ENCODE measurements around the gene TCF7L1.

Gene TCF7L1

GRCh38 chr2:85239102-85239501 lies 105.9 kb downstream of the TCF7L1 start:
- DNase-seq (ENCODE audit: low read depth): no peak
- TF ChIP-seq, protein P1, sequence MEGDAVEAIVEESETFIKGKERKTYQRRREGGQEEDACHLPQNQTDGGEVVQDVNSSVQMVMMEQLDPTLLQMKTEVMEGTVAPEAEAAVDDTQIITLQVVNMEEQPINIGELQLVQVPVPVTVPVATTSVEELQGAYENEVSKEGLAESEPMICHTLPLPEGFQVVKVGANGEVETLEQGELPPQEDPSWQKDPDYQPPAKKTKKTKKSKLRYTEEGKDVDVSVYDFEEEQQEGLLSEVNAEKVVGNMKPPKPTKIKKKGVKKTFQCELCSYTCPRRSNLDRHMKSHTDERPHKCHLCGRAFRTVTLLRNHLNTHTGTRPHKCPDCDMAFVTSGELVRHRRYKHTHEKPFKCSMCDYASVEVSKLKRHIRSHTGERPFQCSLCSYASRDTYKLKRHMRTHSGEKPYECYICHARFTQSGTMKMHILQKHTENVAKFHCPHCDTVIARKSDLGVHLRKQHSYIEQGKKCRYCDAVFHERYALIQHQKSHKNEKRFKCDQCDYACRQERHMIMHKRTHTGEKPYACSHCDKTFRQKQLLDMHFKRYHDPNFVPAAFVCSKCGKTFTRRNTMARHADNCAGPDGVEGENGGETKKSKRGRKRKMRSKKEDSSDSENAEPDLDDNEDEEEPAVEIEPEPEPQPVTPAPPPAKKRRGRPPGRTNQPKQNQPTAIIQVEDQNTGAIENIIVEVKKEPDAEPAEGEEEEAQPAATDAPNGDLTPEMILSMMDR (IDR thresholded peaks at IDR 0.05; ENCODE audit: low read depth, low read length, missing control alignments): no peak
- no peak overlapping the region for H3K4me3 ChIP-seq (ENCODE audit: low read depth, low read length)

DNA sequence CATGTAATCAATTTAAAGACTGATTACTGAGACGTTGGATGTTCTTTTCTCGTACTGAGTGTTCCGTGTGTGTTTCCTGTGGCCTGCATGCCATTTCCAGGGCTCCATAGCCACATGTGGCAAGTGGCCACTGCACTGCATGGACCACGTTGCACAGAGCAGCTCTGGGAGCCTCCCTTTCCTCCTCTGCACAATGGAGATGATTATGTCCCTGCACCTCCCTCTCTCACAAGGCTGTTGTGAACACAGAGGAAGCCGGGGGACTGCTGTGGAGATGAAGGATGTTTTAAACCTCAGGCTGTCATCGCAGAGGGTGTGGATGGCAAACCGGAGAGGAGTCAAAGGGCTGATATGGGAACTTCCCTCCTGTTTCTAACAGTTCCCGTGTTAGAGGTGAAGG lies 106.9 kb downstream of the TCF7L1 start:
- H3K4me3 ChIP-seq (ENCODE audit: low read depth, low read length): no peak overlapping the region
- no peak for DNase-seq (ENCODE audit: low read depth)
- TF ChIP-seq, protein P1 (IDR thresholded peaks at IDR 0.05; ENCODE audit: low read depth, low read length, missing control alignments): no peak

DNA sequence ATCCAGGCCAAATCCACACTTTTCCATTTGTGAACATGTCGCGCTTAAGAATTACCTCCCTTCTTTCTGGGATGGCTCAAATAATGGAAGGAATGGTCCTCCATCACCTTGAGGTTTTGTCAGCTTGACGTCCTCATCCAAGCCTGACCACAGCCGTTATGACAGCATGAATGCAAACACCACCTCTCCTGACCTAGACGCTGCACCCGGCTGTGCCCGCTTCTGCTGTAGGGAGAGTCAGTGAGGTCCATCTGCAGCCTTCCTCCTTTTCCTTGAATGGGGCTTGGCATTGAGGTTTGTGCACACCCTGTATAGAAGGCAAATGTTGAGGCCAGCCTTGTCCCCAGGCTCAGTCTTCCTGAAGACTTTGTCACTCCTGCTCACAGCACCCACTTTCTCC lies 109.1 kb downstream of the TCF7L1 start:
- DNase-seq (ENCODE audit: low read depth): no peak
- TF ChIP-seq, protein P1 (IDR thresholded peaks at IDR 0.05; ENCODE audit: low read depth, low read length, missing control alignments): no peak
- no peak overlapping the region for H3K4me3 ChIP-seq (ENCODE audit: low read depth, low read length)

DNA sequence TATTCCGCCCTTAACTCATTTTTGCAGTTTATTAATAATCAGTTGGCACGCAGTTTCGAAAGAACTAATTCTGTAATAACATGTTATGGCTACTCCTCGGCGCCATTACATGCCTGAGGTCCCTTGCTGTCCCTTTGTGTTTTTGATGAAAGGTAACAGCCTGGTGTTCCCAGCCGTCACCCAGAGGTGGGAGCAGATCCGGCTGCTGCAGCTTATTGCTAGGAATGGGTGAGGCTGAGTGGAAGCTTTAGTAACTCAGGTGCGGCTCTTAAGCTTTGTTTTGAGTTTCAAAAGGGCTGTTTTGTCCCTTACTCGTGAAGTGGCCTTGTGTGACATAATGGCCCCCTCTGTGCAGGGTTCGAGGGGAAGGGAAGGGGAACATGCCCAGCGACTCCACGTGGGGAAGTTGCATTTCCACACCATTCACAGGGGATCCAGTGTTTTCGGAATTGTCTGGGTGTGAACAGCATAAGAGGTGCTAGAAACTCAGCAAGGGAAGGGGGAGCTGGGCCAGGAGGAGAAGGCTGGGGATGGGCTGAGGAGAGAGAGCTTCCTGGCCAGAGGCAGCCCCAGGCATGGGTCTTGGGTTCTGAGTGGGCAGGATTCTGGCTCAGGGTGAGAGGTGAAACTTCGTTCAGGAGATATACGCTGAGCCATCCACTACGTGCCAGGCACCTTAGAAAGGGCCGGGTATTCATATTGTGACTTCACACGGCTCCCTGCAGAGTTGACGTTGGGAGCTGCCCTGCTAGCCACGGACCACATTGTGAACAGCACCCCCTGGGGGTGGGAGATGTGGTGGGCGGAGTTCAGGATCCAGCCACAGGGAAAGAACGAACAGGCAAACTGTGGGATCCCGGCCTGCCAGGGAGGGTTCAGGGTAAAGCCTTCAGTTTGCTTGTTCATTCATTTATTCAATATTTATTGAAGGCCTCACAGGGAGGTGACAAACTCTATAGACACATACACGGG lies 110.2 kb downstream of the TCF7L1 start:
- no peak for DNase-seq (ENCODE audit: low read depth)
- no peak overlapping the region for H3K4me3 ChIP-seq (ENCODE audit: low read depth, low read length)
- TF ChIP-seq, protein P1 (IDR thresholded peaks at IDR 0.05; ENCODE audit: low read depth, low read length, missing control alignments): peak; percentile 40

- DNase-seq (ENCODE audit: low read depth): no peak
- TF ChIP-seq, protein P1 (IDR thresholded peaks at IDR 0.05; ENCODE audit: low read depth, low read length, missing control alignments): no peak
- no peak overlapping the region for H3K4me3 ChIP-seq (ENCODE audit: low read depth, low read length)
Measured at GRCh38 chr2:85244828-85245227, 111.6 kb downstream of the TCF7L1 start.

- DNase-seq (ENCODE audit: low read depth): no peak
- H3K4me3 ChIP-seq (ENCODE audit: low read depth, low read length): no peak overlapping the region
- TF ChIP-seq, protein P1 (IDR thresholded peaks at IDR 0.05; ENCODE audit: low read depth, low read length, missing control alignments): no peak
Measured at GRCh38 chr2:85245891-85246290, 112.7 kb downstream of the TCF7L1 start.
